Smooth muscle cell (in vitro differentiated cells): Measurements from ENCODE around the gene MOB3C. TPM values are rescaled to one million over a fixed set of nuclear protein-coding genes. Genes with fewer than 3 reads are reported as not detected.

ENCODE experiments used
- DNase-seq: peaks from one replicate; lab custom pipeline; 2025; ENCODE audit not compliant: unreplicated experiment; lab: John Stamatoyannopoulos, UW
- H2AFZ ChIP-seq: fragments of 200-600 bp; sonication (generic); 2 replicates; pipeline ENCODE4 v1.6.0; 2016; ENCODE audit warnings: antibody characterized with exemption, low read depth, mild to moderate bottlenecking
- H3F3A ChIP-seq: fragments of 200-600 bp; sonication (generic); 2 replicates; pipeline ENCODE4 v1.6.0; 2017; ENCODE audit warnings: antibody characterized with exemption, low read depth
- H3K27ac ChIP-seq: fragments of 200-600 bp; sonication (generic); 2 replicates; pipeline ENCODE4 v1.5.1; 2016; ENCODE audit warnings: low read depth, mild to moderate bottlenecking
- H3K27me3 ChIP-seq: fragments of 200-600 bp; sonication (generic); 2 replicates; pipeline ENCODE4 v1.6.1; 2016; ENCODE audit warnings: low read depth, mild to moderate bottlenecking
- H3K36me3 ChIP-seq: fragments of 200-600 bp; sonication (generic); 2 replicates; pipeline ENCODE4 v1.5.1; 2016; ENCODE audit warnings: low read depth
- H3K4me1 ChIP-seq: fragments of 200-600 bp; sonication (generic); 2 replicates; pipeline ENCODE4 v1.5.1; 2016; ENCODE audit warnings: low read depth
- H3K4me2 ChIP-seq: fragments of 200-600 bp; sonication (generic); 2 replicates; pipeline ENCODE4 v1.6.0; 2016; ENCODE audit warnings: mild to moderate bottlenecking
- H3K4me3 ChIP-seq: fragments of 200-600 bp; sonication (generic); 2 replicates; pipeline ENCODE4 v1.5.1; 2016; ENCODE audit warnings: mild to moderate bottlenecking
- H3K79me2 ChIP-seq: fragments of 200-600 bp; sonication (generic); 2 replicates; pipeline ENCODE4 v1.6.0; 2016; ENCODE audit warnings: low read depth, mild to moderate bottlenecking
- H3K9ac ChIP-seq: fragments of 200-600 bp; sonication (generic); 2 replicates; pipeline ENCODE4 v1.6.0; 2016; ENCODE audit warnings: low read depth
- H3K9me3 ChIP-seq: fragments of 200-600 bp; sonication (generic); replicated peaks from 2 replicates; pipeline ENCODE4 v1.5.1; 2016; ENCODE audit warnings: low read depth
- H4K20me1 ChIP-seq: fragments of 200-600 bp; sonication (generic); 2 replicates; pipeline ENCODE4 v1.6.0; 2016; ENCODE audit warnings: low read depth
- CTCF ChIP-seq: fragments of 200-600 bp; sonication (generic); IDR thresholded peaks from 2 replicates; pipeline ENCODE4 v1.5.1; 2017; ENCODE audit warnings: borderline replicate concordance, mild to moderate bottlenecking, antibody characterized with exemption; ENCODE audit not compliant: insufficient read depth, poor library complexity, severe bottlenecking
- WGBS: methylation state at CpG from one replicate; pipeline ENCODE4 v1.1.7; 2016; ENCODE audit warnings: low lambda C conversion rate; 5-methylcytosine and 5-hydroxymethylcytosine counted together
- polyA plus RNA-seq: library from polyadenylated mRNA; unstranded; fragments of >200 nt; fragmentation: Nextera tagmentation; extraction: Ambion mirVana; gene quantifications from 2 replicates; pipeline ENCODE4 v1.2.1, GENCODE V29; 2016
- total RNA-seq: library from RNA; depleted of rRNA; stranded (reverse); fragments of >200 nt; gene quantifications from 2 replicates; pipeline ENCODE4 v1.2.3, GENCODE V29; 2014

MOB3C gene
- total and polyA plus RNA-seq, 2 experiments from 2014 or later = 5.3 to 5.5 TPM

- Histone ChIP-seq H3K27ac (no peak overlapping the region), H3K36me3 (peaks cover 5% of the 10 kb centered on the region), H3F3A (no peaks in the 10 kb centered on the region), H3K79me2 (no peaks in the 10 kb centered on the region), H3K4me1 (peaks cover 10% of the 10 kb centered on the region), H3K9me3 (no peaks in the 10 kb centered on the region), H4K20me1 (no peaks in the 10 kb centered on the region), H3K9ac (no peak overlapping the region), H3K27me3 (no peaks in the 10 kb centered on the region), H3K4me2 (no peak overlapping the region), H2AFZ (no peak overlapping the region), H3K4me3 (no peak overlapping the region)
- no peak for DNase-seq
- 92% methylated on average over 14 of the region's 14 CpGs for WGBS
- no peak for TF ChIP-seq CTCF
Measured at GRCh38 chr1:46569884-46570725, 46.5 kb downstream of the MOB3C start.

GRCh38 chr1:46569116-46569515, 47.5 kb downstream of the MOB3C start:
- Histone ChIP-seq H3K27ac (no peak overlapping the region), H3K4me1 (peaks cover 10% of the 10 kb centered on the region), H3K9me3 (no peaks in the 10 kb centered on the region), H2AFZ (no peak overlapping the region), H3F3A (no peaks in the 10 kb centered on the region), H3K4me3 (no peak overlapping the region), H3K27me3 (no peaks in the 10 kb centered on the region), H3K79me2 (no peaks in the 10 kb centered on the region), H3K4me2 (no peak overlapping the region), H4K20me1 (no peaks in the 10 kb centered on the region), H3K36me3 (peaks cover 5% of the 10 kb centered on the region), H3K9ac (no peak overlapping the region)
- no peak for DNase-seq
- no peak for TF ChIP-seq CTCF
- WGBS = 95% methylated on average over 4 of the region's 4 CpGs

GRCh38 chr1:46568461-46568891, 48.1 kb downstream of the MOB3C start:
- no peak for DNase-seq
- H3K4me2 ChIP-seq = no peak overlapping the region
- peaks cover 5% of the 10 kb centered on the region for H3K36me3 ChIP-seq
- peaks cover 10% of the 10 kb centered on the region for H3K4me1 ChIP-seq
- 91% methylated on average over 6 of the region's 6 CpGs for WGBS
- no peaks in the 10 kb centered on the region for H3K9me3 ChIP-seq
- H3K27ac ChIP-seq = no peak overlapping the region
- H4K20me1 ChIP-seq = no peaks in the 10 kb centered on the region
- no peak overlapping the region for H3K4me3 ChIP-seq
- H3K9ac ChIP-seq = no peak overlapping the region
- no peak for TF ChIP-seq CTCF
- H3K27me3 ChIP-seq = no peaks in the 10 kb centered on the region
- H2AFZ ChIP-seq = no peak overlapping the region
- no peaks in the 10 kb centered on the region for H3F3A ChIP-seq
- no peaks in the 10 kb centered on the region for H3K79me2 ChIP-seq

- Histone ChIP-seq H2AFZ (no peak overlapping the region), H3K36me3 (peaks cover 5% of the 10 kb centered on the region), H3K4me3 (no peak overlapping the region), H3K9me3 (no peaks in the 10 kb centered on the region), H3K4me1 (no peaks in the 10 kb centered on the region), H3F3A (no peaks in the 10 kb centered on the region), H4K20me1 (no peaks in the 10 kb centered on the region), H3K27me3 (no peaks in the 10 kb centered on the region), H3K79me2 (no peaks in the 10 kb centered on the region), H3K9ac (no peak overlapping the region), H3K4me2 (no peak overlapping the region), H3K27ac (no peak overlapping the region)
- DNase-seq = no peak
- TF ChIP-seq CTCF = no peak
- 96% methylated on average over 4 of the region's 4 CpGs for WGBS
Measured at GRCh38 chr1:46563341-46563740, 53.3 kb downstream of the MOB3C start.
